HepG2 (cell line): ENCODE results near the gene DHX16. TPM values are rescaled to one million over a fixed set of nuclear protein-coding genes. Genes with fewer than 3 reads are reported as not detected.

Experiments
- CHCHD3 ChIP-seq: sonication (generic); formaldehyde crosslinking; IDR thresholded peaks from 2 replicates; pipeline ENCODE4 v1.8.0; 2022; ENCODE audit warnings: mild to moderate bottlenecking, missing genetic modification reagents, moderate library complexity
- GATAD1 ChIP-seq: IDR thresholded peaks from 2 replicates; pipeline ENCODE4 v1.6.1; 2016; ENCODE audit warnings: missing genetic modification reagents, missing compliant biosample characterization
- HNRNPK ChIP-seq: fragments of 200-400 bp; formaldehyde crosslinking; IDR thresholded peaks from 2 replicates; pipeline ENCODE4 v1.6.1; 2018; ENCODE audit warnings: low read length, low read depth, moderate library complexity, mild to moderate bottlenecking; ENCODE audit not compliant: poor library complexity, severe bottlenecking
- HOXD1 ChIP-seq: sonication (generic); formaldehyde crosslinking; IDR thresholded peaks from 2 replicates; pipeline ENCODE4 v1.5.0; 2020; ENCODE audit warnings: missing genetic modification reagents
- KDM1A ChIP-seq: IDR thresholded peaks from 2 replicates; pipeline ENCODE4 v1.6.1; 2016; ENCODE audit warnings: missing compliant biosample characterization
- KDM2A ChIP-seq: sonication (generic); formaldehyde crosslinking; IDR thresholded peaks from 2 replicates; pipeline ENCODE4 v1.4.0; 2020; ENCODE audit warnings: low read depth, missing genetic modification reagents, borderline replicate concordance
- MED1 ChIP-seq: sonication (generic); formaldehyde crosslinking; IDR thresholded peaks from 2 replicates; pipeline ENCODE4 v1.4.0; 2020; ENCODE audit warnings: missing genetic modification reagents
- NFE2L1 ChIP-seq: sonication (generic); formaldehyde crosslinking; IDR thresholded peaks from 2 replicates; pipeline ENCODE4 v1.4.0; 2020; ENCODE audit warnings: missing genetic modification reagents, mild to moderate bottlenecking, borderline replicate concordance
- SETDB1 ChIP-seq: sonication (generic); formaldehyde crosslinking; IDR thresholded peaks from 2 replicates; pipeline ENCODE4 v1.5.1; 2020; ENCODE audit warnings: missing genetic modification reagents, mild to moderate bottlenecking, borderline replicate concordance
- TAF15 ChIP-seq: fragments of 200-400 bp; formaldehyde crosslinking; IDR thresholded peaks from one replicate; pipeline ENCODE4 v1.6.1; 2018; ENCODE audit warnings: mild to moderate bottlenecking, low read depth, low read length; ENCODE audit not compliant: poor library complexity, severe bottlenecking
- THAP11 ChIP-seq: IDR thresholded peaks from 2 replicates; pipeline ENCODE4 v1.6.1; 2016; ENCODE audit warnings: missing biosample characterization, missing genetic modification reagents
- TP53 ChIP-seq: sonication (generic); formaldehyde crosslinking; conservative IDR thresholded peaks from 2 replicates; pipeline ENCODE4 v1.4.0; 2020; ENCODE audit warnings: missing genetic modification reagents
- XRCC5 ChIP-seq: fragments of 200-400 bp; formaldehyde crosslinking; optimal IDR thresholded peaks from 2 replicates; pipeline ENCODE3; 2017; ENCODE audit warnings: mild to moderate bottlenecking, low read length
- ZC3H13 ChIP-seq: sonication (generic); formaldehyde crosslinking; IDR thresholded peaks from 2 replicates; pipeline ENCODE4 v1.8.1; 2023; ENCODE audit warnings: mild to moderate bottlenecking, missing genetic modification reagents, moderate library complexity
- ZFP62 ChIP-seq: sonication (generic); formaldehyde crosslinking; IDR thresholded peaks from 2 replicates; pipeline ENCODE4 v1.4.0; 2020; ENCODE audit warnings: missing genetic modification reagents
- ZNF3 ChIP-seq: IDR thresholded peaks from 2 replicates; pipeline ENCODE4 v1.7.0; 2017; ENCODE audit warnings: inconsistent platforms
- ZNF317 ChIP-seq: sonication (generic); formaldehyde crosslinking; IDR thresholded peaks from 2 replicates; pipeline ENCODE4 v1.5.0; 2020; ENCODE audit warnings: mild to moderate bottlenecking, missing genetic modification reagents
- ZNF670 ChIP-seq: sonication (generic); formaldehyde crosslinking; IDR thresholded peaks from 2 replicates; pipeline ENCODE4 v1.8.0; 2022; ENCODE audit warnings: mild to moderate bottlenecking, missing genetic modification reagents, borderline replicate concordance
- ZSCAN9 ChIP-seq: IDR thresholded peaks from 2 replicates; pipeline ENCODE4 v1.6.1; 2016; ENCODE audit warnings: borderline replicate concordance
- polyA plus RNA-seq, 8 experiments: library from polyadenylated mRNA; depleted of rRNA in 3 of 8; stranded (reverse) in 7 of 8; unstranded in 1 of 8; fragments of >200 nt; fragmentation: Illumina TruSeq in 4 of 8; extraction: Trizol in 4 of 8; gene quantifications; 2 replicates each; pipeline versions ENCODE4 v1.2.1 to v1.2.3, GENCODE V29; 2011 to 2016; ENCODE audit warnings: low read depth in 4 of 8, missing spikeins in 1 of 8, mixed read lengths in 1 of 8; ENCODE audit not compliant: insufficient read depth in 1 of 8
- total RNA-seq, 5 experiments: library from RNA; depleted of rRNA; stranded (reverse); fragments of >200 nt; fragmentation: Illumina TruSeq; extraction: Trizol; gene quantifications; 2 replicates each; pipeline ENCODE4 v1.2.3, GENCODE V29; 2016; ENCODE audit warnings: low read depth in 1 of 5
- TF ChIP-seq, protein P1 (sequence below): sonication (generic); formaldehyde crosslinking; IDR thresholded peaks from 2 replicates; pipeline ENCODE4 v1.4.0; 2020; ENCODE audit warnings: mild to moderate bottlenecking, missing genetic modification reagents
- TF ChIP-seq, protein P2 (sequence below): sonication (generic); formaldehyde crosslinking; IDR thresholded peaks from 2 replicates; pipeline ENCODE4 v1.8.1; 2023; ENCODE audit warnings: mild to moderate bottlenecking, inconsistent platforms, moderate library complexity, missing genetic modification reagents, borderline replicate concordance

Gene DHX16
- total and polyA plus RNA-seq, 2 of the 13 experiments (the other 11 are each of a cell fraction or from before 2014, with no cell fraction given): 57.0 to 58.5 TPM

DNA sequence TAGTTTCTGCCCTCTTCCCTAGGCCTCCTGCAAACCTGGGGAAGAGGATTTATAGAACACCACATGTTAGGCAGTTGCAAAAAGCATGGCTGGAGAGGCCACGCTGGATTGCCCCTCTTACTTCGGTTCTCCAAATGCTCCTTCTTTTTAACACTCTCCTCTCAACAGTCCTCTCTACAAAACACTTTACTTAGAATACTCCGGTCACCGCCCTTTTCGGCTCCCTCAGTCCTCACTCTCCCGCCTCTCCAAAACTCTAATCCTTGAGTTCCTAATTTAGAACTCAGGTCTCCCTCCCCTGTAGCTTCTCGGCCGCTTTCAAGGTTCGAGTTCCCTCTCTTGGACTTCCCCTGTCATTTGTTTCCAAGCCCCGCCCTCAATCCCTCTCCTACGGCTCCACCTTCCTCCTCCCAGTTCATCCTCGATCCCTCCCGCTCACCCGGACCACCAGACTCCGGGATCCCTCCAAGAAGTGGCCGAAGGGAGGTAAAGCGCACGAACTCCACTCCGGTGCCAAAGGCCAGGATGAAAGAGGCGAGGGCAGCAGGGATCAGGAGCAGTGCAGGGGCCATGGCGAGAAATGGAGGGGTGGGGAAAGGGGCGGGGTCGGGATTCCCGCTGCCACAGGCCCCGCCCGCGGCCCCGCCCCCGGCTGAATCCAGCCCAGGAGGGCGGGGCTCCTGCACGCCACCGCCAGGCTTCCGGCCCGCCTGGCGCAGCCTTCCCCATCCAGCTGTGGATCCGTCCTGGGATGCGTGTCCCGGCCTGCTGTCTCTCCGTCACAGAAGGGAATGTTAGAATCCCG is 17.8 kb upstream of the DHX16 start, which contains the start of gene NRM (continued):
- TF ChIP-seq, protein P1, sequence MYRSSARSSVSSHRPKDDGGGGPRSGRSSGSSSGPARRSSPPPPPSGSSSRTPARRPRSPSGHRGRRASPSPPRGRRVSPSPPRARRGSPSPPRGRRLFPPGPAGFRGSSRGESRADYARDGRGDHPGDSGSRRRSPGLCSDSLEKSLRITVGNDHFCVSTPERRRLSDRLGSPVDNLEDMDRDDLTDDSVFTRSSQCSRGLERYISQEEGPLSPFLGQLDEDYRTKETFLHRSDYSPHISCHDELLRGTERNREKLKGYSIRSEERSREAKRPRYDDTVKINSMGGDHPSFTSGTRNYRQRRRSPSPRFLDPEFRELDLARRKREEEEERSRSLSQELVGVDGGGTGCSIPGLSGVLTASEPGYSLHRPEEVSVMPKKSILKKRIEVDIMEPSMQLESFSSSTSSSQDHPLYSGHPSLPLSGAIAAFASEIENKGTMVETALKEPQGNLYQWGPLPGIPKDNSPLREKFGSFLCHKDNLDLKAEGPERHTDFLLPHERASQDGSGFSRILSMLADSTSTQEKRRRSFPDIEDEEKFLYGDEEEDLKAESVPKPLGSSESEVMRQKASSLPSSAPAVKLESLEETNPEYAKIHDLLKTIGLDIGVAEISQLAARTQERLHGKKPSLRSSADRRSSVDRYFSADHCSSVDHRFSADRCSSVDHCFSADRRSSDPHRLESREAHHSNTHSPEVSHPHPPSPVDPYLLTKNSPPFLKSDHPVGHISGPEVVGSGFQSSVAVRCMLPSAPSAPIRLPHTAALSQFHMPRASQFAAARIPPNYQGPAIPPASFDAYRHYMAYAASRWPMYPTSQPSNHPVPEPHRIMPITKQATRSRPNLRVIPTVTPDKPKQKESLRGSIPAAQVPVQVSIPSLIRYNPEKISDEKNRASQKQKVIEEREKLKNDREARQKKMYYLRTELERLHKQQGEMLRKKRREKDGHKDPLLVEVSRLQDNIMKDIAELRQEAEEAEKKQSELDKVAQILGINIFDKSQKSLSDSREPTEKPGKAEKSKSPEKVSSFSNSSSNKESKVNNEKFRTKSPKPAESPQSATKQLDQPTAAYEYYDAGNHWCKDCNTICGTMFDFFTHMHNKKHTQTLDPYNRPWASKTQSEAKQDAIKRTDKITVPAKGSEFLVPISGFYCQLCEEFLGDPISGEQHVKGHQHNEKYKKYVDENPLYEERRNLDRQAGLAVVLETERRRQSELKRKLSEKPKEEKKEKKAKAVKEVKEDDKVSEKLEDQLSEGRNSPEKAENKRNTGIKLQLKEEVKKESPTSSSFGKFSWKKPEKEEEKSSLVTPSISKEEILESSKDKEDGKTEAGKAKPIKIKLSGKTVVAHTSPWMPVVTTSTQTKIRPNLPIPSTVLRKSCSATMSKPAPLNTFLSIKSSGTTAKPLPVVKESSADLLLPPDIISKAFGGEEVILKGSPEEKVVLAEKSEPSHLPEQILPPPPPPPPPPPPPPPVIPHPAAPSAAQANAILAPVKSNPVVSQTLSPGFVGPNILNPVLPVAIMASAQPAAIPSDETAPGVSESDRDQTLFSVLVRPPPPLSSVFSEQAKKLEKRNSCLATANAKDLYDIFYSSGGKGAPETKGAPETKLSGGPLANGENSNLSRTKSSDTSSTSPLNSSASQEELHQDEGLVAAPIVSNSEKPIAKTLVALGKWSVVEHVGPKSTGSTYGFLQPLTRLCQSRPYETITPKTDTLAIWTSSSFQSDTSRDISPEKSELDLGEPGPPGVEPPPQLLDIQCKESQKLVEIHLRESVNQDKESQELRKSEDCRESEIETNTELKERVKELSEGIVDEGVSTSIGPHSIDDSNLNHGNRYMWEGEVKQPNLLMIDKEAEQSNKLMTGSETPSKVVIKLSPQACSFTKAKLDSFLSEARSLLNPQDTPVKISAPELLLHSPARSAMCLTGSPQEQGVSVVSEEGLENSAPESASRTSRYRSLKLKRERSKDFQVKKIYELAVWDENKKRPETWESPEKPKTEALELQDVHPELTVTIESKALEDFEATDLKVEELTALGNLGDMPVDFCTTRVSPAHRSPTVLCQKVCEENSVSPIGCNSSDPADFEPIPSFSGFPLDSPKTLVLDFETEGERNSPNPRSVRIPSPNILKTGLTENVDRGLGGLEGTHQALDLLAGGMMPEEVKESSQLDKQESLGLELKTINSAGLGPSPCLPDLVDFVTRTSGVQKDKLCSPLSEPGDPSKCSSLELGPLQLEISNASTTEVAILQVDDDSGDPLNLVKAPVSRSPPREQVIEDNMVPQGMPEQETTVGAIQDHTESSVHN (CRISPR knock-in tag): no peak
- TF ChIP-seq ZNF317 (CRISPR knock-in tag) (no peak), GATAD1 (peak; percentile 65; the same call in 1 of the 2 replicates), ZC3H13 (0 out of 2 replicates have a peak, but pooled peaks have one; percentile 19), ZNF670 (peak; percentile 64; the same call in 1 of the 2 replicates), TP53 (CRISPR knock-in tag) (0 out of 2 replicates have a peak, but pooled peaks have one; percentile 41), TAF15 (peak; percentile 52), HOXD1 (CRISPR knock-in tag) (peak; percentile 33; the same call in 1 of the 2 replicates), XRCC5 (peak; percentile 59), KDM1A (CRISPR knock-in tag) (0 out of 2 replicates have a peak, but pooled peaks have one; percentile 15), THAP11 (CRISPR knock-in tag) (peak; percentile 63), KDM2A (CRISPR knock-in tag) (peak; percentile 85), ZFP62 (no peak), CHCHD3 (CRISPR knock-in tag) (no peak), HNRNPK (peak; percentile 89), ZSCAN9 (CRISPR knock-in tag) (no peak; the same call in 1 of the 2 replicates), SETDB1 (CRISPR knock-in tag) (no peak), MED1 (CRISPR knock-in tag) (peak; percentile 52), NFE2L1 (CRISPR knock-in tag) (no peak), ZNF3 (CRISPR knock-in tag) (no peak)
- TF ChIP-seq, protein P2, sequence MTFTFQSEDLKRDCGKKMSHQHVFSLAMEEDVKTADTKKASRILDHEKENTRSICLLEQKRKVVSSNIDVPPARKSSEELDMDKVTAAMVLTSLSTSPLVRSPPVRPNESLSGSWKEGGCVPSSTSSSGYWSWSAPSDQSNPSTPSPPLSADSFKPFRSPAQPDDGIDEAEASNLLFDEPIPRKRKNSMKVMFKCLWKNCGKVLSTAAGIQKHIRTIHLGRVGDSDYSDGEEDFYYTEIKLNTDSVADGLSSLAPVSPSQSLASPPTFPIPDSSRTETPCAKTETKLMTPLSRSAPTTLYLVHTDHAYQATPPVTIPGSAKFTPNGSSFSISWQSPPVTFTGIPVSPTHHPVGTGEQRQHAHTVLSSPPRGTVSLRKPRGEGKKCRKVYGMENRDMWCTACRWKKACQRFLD (CRISPR knock-in tag): 0 out of 2 replicates have a peak, but pooled peaks have one; percentile 40
